GM12878 (cell line): ENCODE data around the gene SERPINE2. TPM values are rescaled to one million over a fixed set of nuclear protein-coding genes. Genes with fewer than 3 reads are reported as not detected.

Experiments used
- CEBPB ChIP-seq, 2 experiments: fragments of 150-350 bp in 1 of 2; IDR thresholded peaks; 2 replicates each; pipeline ENCODE4 v1.6.1; 2012 to 2014; ENCODE audit warnings: low read depth in 2 of 2, low read length in 2 of 2, borderline replicate concordance in 1 of 2, inconsistent platforms in 1 of 2
- CUX1 ChIP-seq: IDR thresholded peaks from 2 replicates; pipeline ENCODE4 v1.6.1; 2012; ENCODE audit warnings: improper control_type of control experiment, low read depth, low read length; ENCODE audit not compliant: insufficient replicate concordance
- HDGF ChIP-seq: fragments of 450-650 bp; IDR thresholded peaks from 2 replicates; pipeline ENCODE4 v1.6.1; 2016; ENCODE audit warnings: antibody characterized with exemption
- IRF4 ChIP-seq: IDR thresholded peaks from 2 replicates; pipeline ENCODE4 v1.6.1; 2011; ENCODE audit warnings: low read depth, low read length
- NFXL1 ChIP-seq: fragments of 450-650 bp; IDR thresholded peaks from 2 replicates; pipeline ENCODE4 v1.6.1; 2017; ENCODE audit warnings: antibody characterized with exemption, mild to moderate bottlenecking, borderline replicate concordance
- PKNOX1 ChIP-seq: fragments of 450-650 bp; IDR thresholded peaks from 2 replicates; pipeline ENCODE4 v1.6.1; 2016; ENCODE audit warnings: mild to moderate bottlenecking
- PML ChIP-seq: IDR thresholded peaks from 2 replicates; pipeline ENCODE4 v1.6.1; 2012; ENCODE audit warnings: low read length, inconsistent platforms
- POLR2A ChIP-seq: IDR thresholded peaks from 2 replicates; pipeline ENCODE4 v1.6.1; 2011; ENCODE audit warnings: low read depth, mild to moderate bottlenecking, low read length
- TBL1XR1 ChIP-seq: IDR thresholded peaks from 2 replicates; pipeline ENCODE4 v1.6.1; 2012; ENCODE audit warnings: low read depth, low read length, improper control_type of control experiment
- polyA plus RNA-seq, 11 experiments: library from polyadenylated mRNA; depleted of rRNA in 4 of 11; unstranded in 6 of 11; stranded (reverse) in 5 of 11; fragments of >200 nt; fragmentation: Nextera tagmentation in 4 of 11; fragmentation: Illumina TruSeq in 1 of 11; extraction: Ambion mirVana in 4 of 11; extraction: Trizol in 1 of 11; gene quantifications; 1 replicate in 1 of 11; 2 replicates in 10 of 11; pipeline versions ENCODE4 v1.2.1 to v1.2.3, GENCODE V29; 2011 to 2016; ENCODE audit warnings: inconsistent platforms in 2 of 11, missing spikeins in 2 of 11, low read depth in 1 of 11
- total RNA-seq, 4 experiments: library from RNA; depleted of rRNA in 3 of 4; stranded (reverse); fragments of >200 nt in 3 of 4; fragmentation: Illumina TruSeq in 1 of 4; extraction: Trizol in 1 of 4; gene quantifications; 2 replicates each; pipeline versions ENCODE4 v1.2.1 to v1.2.3, GENCODE V29; 2013 to 2021

SERPINE2 gene
- total and polyA plus RNA-seq, 10 of the 15 experiments (the other 5 are each of a cell fraction or from before 2014, with no cell fraction given): 0.18 to 1.7 (median 0.39) TPM

- TF ChIP-seq CUX1: no peak
- no peak for TF ChIP-seq HDGF
- no peak for TF ChIP-seq PML
- no peak for TF ChIP-seq NFXL1
- TF ChIP-seq IRF4: no peak
- no peak for TF ChIP-seq CEBPB (IDR thresholded peaks at IDR 0.05; ENCODE audit: borderline replicate concordance in 1 of 2, low read depth in 2 of 2, low read length in 2 of 2)
- no peak for TF ChIP-seq TBL1XR1
- TF ChIP-seq PKNOX1: no peak
- TF ChIP-seq POLR2A: no peak
These were observed 69.2 kb downstream of the SERPINE2 start (continued) for GRCh38 chr2:223969856-223970255.
